Measurements from ENCODE around the gene PHF23. TPM values are rescaled to one million over a fixed set of nuclear protein-coding genes. Genes with fewer than 3 reads are reported as not detected.

Gene PHF23
- total and polyA plus RNA-seq, 2 of the 4 experiments (the other 2 are of a cell fraction), result 44.8 to 58.5 TPM

GRCh38 chr17:7192271-7192937 is 46.9 kb downstream of the PHF23 start:
- no TSS peak for BruUV-seq (replicated peaks)
- H3K9me3 ChIP-seq (ENCODE audit: control insufficient read depth, insufficient read depth, low read length), result no peaks in the 10 kb centered on the region
- no peak overlapping the region for H3K4me3 ChIP-seq (ENCODE audit: insufficient read depth, low read depth, low read length)
- no peak overlapping the region for H3K18ac ChIP-seq (ENCODE audit: low read depth, low read length)
- H3K36me3 ChIP-seq (ENCODE audit: control insufficient read depth, insufficient read depth, low read length), result peaks cover 57% of the 10 kb centered on the region
- no peak overlapping the region for H2BK20ac ChIP-seq (ENCODE audit: low read depth, low read length)
- H2AK9ac ChIP-seq (replicated peaks; ENCODE audit: low read depth, low read length, poor library complexity), result no peak overlapping the region
- ATAC-seq (ENCODE audit: low read depth) (no peak), DNase-seq (no peak)
- no peak overlapping the region for H3K14ac ChIP-seq (replicated peaks; ENCODE audit: low read depth, low read length)
- no peak overlapping the region for H3K23ac ChIP-seq (ENCODE audit: low read depth, low read length)
- WGBS, 2 experiments (ENCODE audit: extremely low coverage in 2 of 2, insufficient read length in 1 of 2), result 61% methylated on average over 10 of the region's 12 CpGs; no CpG with 5 or more reads in 1 of the 2 experiments
- dilution Hi-C loops (cut with HindIII; ENCODE audit: low sequenced_read_pairs, unreplicated experiment) (no loop called here), in situ Hi-C loops (cut with MboI; ENCODE audit: low sequenced_read_pairs) (no loop called here), intact Hi-C loops (cut with micrococcal nuclease) (no loop called here)
- H3K9me1 ChIP-seq (ENCODE audit: insufficient read depth, low read length), result no peaks in the 10 kb centered on the region
- no peak overlapping the region for H2BK15ac ChIP-seq (ENCODE audit: low read depth, low read length)
- no peak overlapping the region for H3K4me2 ChIP-seq (ENCODE audit: low read depth, low read length)
- H3K4ac ChIP-seq (ENCODE audit: low read depth, low read length), result no peak overlapping the region
- peaks cover 12% of the 10 kb centered on the region for H4K20me1 ChIP-seq (ENCODE audit: insufficient read depth, low read length)
- H2BK120ac ChIP-seq (ENCODE audit: low read depth, low read length), result no peak overlapping the region
- H2AFZ ChIP-seq (replicated peaks; ENCODE audit: low read length, poor library complexity), result no peak overlapping the region
- no peak overlapping the region for H3K27ac ChIP-seq (ENCODE audit: insufficient read depth, low read length)
- no peak overlapping the region for H4K8ac ChIP-seq (ENCODE audit: low read depth in 2 of 2, low read length in 2 of 2)
- CTCF ChIA-PET, result no interaction called here
- H3K79me1 ChIP-seq (ENCODE audit: low read depth in 1 of 2, low read length in 2 of 2), result no peaks in the 10 kb centered on the region; a peak in 2 of 4 replicates
- no peak overlapping the region for H2BK5ac ChIP-seq (ENCODE audit: low read depth, low read length, poor library complexity, severe bottlenecking)
- H3K27me3 ChIP-seq (ENCODE audit: control insufficient read depth, insufficient read depth, low read length), result no peaks in the 10 kb centered on the region
- no peak overlapping the region for H4K91ac ChIP-seq (ENCODE audit: insufficient read depth, low read depth, low read length)
- H2AK5ac ChIP-seq (ENCODE audit: low read depth, low read length), result no peak overlapping the region
- H3K56ac ChIP-seq (ENCODE audit: extremely low read depth, insufficient read depth, low read length), result no peak overlapping the region
- POLR2A ChIA-PET (ENCODE audit: unreplicated experiment), result no interaction called here
- H3K9ac ChIP-seq (ENCODE audit: low read depth, low read length), result no peak overlapping the region
- TF ChIP-seq CTCF (conservative IDR thresholded peaks at IDR 0.05; ENCODE audit: low read depth, low read length), result no peak
- no peak for TF ChIP-seq POLR2A (IDR thresholded peaks at IDR 0.05; ENCODE audit: low read depth, low read length)
- TF ChIP-seq MAZ (IDR thresholded peaks at IDR 0.05; ENCODE audit: borderline replicate concordance, low read depth, low read length), result no peak
- no peak for TF ChIP-seq MAFK (IDR thresholded peaks at IDR 0.05; ENCODE audit: low read depth, low read length)
- no peak for TF ChIP-seq SMC3 (IDR thresholded peaks at IDR 0.05; ENCODE audit: low read depth, low read length)
- TF ChIP-seq RCOR1 (IDR thresholded peaks at IDR 0.05; ENCODE audit: insufficient replicate concordance, low read length), result no peak
- no peak for TF ChIP-seq NFE2L2 (IDR thresholded peaks at IDR 0.05; ENCODE audit: low read depth, low read length)
- no peak for TF ChIP-seq MXI1 (IDR thresholded peaks at IDR 0.05; ENCODE audit: borderline replicate concordance, low read depth, low read length)
- TF ChIP-seq USF2 (IDR thresholded peaks at IDR 0.05; ENCODE audit: low read depth, low read length), result no peak
- TF ChIP-seq CEBPB (IDR thresholded peaks at IDR 0.05; ENCODE audit: low read depth, low read length), result no peak
- TF ChIP-seq FOS (IDR thresholded peaks at IDR 0.05; ENCODE audit: low read depth, low read length), result no peak
- no peak for TF ChIP-seq RAD21 (IDR thresholded peaks at IDR 0.05; ENCODE audit: low read length)
- no peak for TF ChIP-seq RFX5 (IDR thresholded peaks at IDR 0.05; ENCODE audit: low read depth, low read length)
- TF ChIP-seq BHLHE40 (IDR thresholded peaks at IDR 0.05; ENCODE audit: low read depth, low read length), result no peak
- TF ChIP-seq, protein P1, sequence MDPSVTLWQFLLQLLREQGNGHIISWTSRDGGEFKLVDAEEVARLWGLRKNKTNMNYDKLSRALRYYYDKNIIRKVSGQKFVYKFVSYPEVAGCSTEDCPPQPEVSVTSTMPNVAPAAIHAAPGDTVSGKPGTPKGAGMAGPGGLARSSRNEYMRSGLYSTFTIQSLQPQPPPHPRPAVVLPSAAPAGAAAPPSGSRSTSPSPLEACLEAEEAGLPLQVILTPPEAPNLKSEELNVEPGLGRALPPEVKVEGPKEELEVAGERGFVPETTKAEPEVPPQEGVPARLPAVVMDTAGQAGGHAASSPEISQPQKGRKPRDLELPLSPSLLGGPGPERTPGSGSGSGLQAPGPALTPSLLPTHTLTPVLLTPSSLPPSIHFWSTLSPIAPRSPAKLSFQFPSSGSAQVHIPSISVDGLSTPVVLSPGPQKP (IDR thresholded peaks at IDR 0.05; ENCODE audit: borderline replicate concordance, low read depth, low read length), result no peak
- TF ChIP-seq CHD1 (IDR thresholded peaks at IDR 0.05; ENCODE audit: low read depth, low read length), result no peak
- H4K5ac ChIP-seq (ENCODE audit: low read depth, low read length), result no peak overlapping the region
- no peaks in the 10 kb centered on the region for H3K4me1 ChIP-seq (ENCODE audit: control insufficient read depth, insufficient read depth, low read length)

All from IMR-90 (cell line).